Dendritic cell treated with granulocyte-macrophage colony-stimulating factor and Interleukin-4, amounts not matched to agents 40 ng/mL and 50 ng/mL, for 4 days (primary cell): ENCODE results near the gene SELENOO.

Source experiments
- H3K27ac Mint-ChIP-seq: one replicate; pipeline ENCODE4 v1.8.0; 2022; ENCODE audit warnings: mild to moderate bottlenecking, mixed read lengths
- H3K27me3 Mint-ChIP-seq: one replicate; pipeline ENCODE4 v1.8.0; 2022; ENCODE audit warnings: mild to moderate bottlenecking, mixed read lengths
- H3K36me3 Mint-ChIP-seq: one replicate; pipeline ENCODE4 v1.8.0; 2022; ENCODE audit warnings: low read depth, mixed read lengths
- H3K4me1 Mint-ChIP-seq: one replicate; pipeline ENCODE4 v1.8.0; 2022; ENCODE audit warnings: low read depth, mixed read lengths
- H3K4me3 Mint-ChIP-seq: one replicate; pipeline ENCODE4 v1.8.0; 2022; ENCODE audit warnings: mild to moderate bottlenecking, moderate library complexity, mixed read lengths
- H3K9me3 Mint-ChIP-seq: one replicate; pipeline ENCODE4 v1.8.0; 2022; ENCODE audit warnings: mixed read lengths
- intact Hi-C: fragments of 100-400 bp; cut with micrococcal nuclease; formaldehyde crosslinking; loops from one replicate; pipeline ENCODE4 v1.15.0; 2022

SELENOO gene

GRCh38 chr22:50186181-50186714, 14.6 kb upstream of the SELENOO start:
- no peaks in the 10 kb centered on the region for H3K9me3 Mint-ChIP-seq
- peaks cover 61% of the 10 kb centered on the region for H3K4me1 Mint-ChIP-seq
- H3K27ac Mint-ChIP-seq: peak overlapping the region; percentile 76
- peaks cover 40% of the 10 kb centered on the region for H3K36me3 Mint-ChIP-seq
- intact Hi-C loops: no loop called here
- peak overlapping the region; percentile 84 for H3K4me3 Mint-ChIP-seq
- H3K27me3 Mint-ChIP-seq: no peaks in the 10 kb centered on the region

- no peaks in the 10 kb centered on the region for H3K27me3 Mint-ChIP-seq
- H3K4me1 Mint-ChIP-seq: peaks cover 68% of the 10 kb centered on the region
- peaks cover 47% of the 10 kb centered on the region for H3K36me3 Mint-ChIP-seq
- peak overlapping the region; percentile 84 for H3K4me3 Mint-ChIP-seq
- H3K27ac Mint-ChIP-seq: peak overlapping the region; percentile 76
- no peaks in the 10 kb centered on the region for H3K9me3 Mint-ChIP-seq
- intact Hi-C loops: no loop called here
Measured at GRCh38 chr22:50186761-50187523, 13.9 kb upstream of the SELENOO start.

- Mint-ChIP-seq H3K9me3 (no peaks in the 10 kb centered on the region), H3K36me3 (peaks cover 61% of the 10 kb centered on the region), H3K27ac (no peak overlapping the region), H3K27me3 (no peaks in the 10 kb centered on the region), H3K4me3 (no peak overlapping the region), H3K4me1 (peaks cover 75% of the 10 kb centered on the region)
- intact Hi-C loops: no loop called here
Measured at GRCh38 chr22:50188356-50188755, 12.5 kb upstream of the SELENOO start.

GRCh38 chr22:50189184-50189848, 11.5 kb upstream of the SELENOO start:
- Mint-ChIP-seq H3K27me3 (no peaks in the 10 kb centered on the region), H3K4me1 (peaks cover 72% of the 10 kb centered on the region)
- intact Hi-C loops: no loop called here

GRCh38 chr22:50189849-50190181, 11.0 kb upstream of the SELENOO start:
- Mint-ChIP-seq H3K9me3 (no peaks in the 10 kb centered on the region), H3K4me1 (peaks cover 71% of the 10 kb centered on the region), H3K27me3 (no peaks in the 10 kb centered on the region), H3K27ac (peak overlapping the region; percentile 95), H3K4me3 (peak overlapping the region; percentile 83), H3K36me3 (peaks cover 75% of the 10 kb centered on the region)
- intact Hi-C loops: loop anchor here (5.0 kb wide), 1 partner anchor 43 kb away; no protein-coding TSS in a partner anchor

More at GRCh38 chr22:50189184-50189848, 11.5 kb upstream of the SELENOO start:
- Mint-ChIP-seq H3K27ac (peak overlapping the region; percentile 95), H3K9me3 (no peaks in the 10 kb centered on the region), H3K4me3 (peak overlapping the region; percentile 57), H3K36me3 (peaks cover 70% of the 10 kb centered on the region)

DNA sequence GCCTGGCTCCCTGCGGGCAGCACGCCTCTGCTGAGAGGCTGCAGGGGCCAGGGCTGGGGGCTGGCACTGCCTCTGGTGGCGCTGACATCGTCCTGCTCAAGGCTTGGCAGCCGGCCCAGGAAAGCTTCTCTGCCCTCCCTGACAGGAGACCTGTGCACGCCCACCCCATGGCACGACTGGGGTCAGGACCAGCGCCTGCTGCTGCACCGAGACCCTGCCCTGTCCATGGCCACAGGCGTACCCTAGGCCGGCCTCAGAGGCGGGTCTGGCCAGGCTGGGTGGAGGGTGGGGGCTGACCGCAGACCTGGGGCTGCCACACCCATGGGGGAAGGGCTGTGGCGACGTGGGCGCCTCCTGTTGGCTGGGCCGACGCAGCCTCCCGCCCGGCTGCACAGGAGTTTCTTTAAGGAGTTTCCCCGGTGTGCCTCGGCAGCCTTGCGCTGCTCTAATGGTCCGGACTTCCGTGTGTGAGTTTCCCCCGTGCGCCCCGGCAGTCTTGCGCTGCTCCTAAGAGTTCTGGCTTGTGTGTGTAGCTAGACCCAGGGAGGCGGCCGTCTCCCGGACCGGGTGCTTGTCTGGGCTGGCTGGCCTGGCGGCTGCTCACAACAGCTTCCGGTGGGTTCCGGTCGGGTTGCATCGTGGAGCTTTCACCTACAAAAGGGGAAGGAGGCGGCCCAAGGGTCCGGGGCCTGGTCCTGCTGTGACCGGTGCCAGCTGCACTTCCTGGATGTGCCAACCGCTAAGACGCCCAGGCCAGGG, 10.4 kb upstream of the SELENOO start:
- intact Hi-C loops: loop anchor here (5.0 kb wide), 1 partner anchor 43 kb away; no protein-coding TSS in a partner anchor
- peaks cover 76% of the 10 kb centered on the region for H3K4me1 Mint-ChIP-seq
- H3K4me3 Mint-ChIP-seq: peak overlapping the region; percentile 83

DNA sequence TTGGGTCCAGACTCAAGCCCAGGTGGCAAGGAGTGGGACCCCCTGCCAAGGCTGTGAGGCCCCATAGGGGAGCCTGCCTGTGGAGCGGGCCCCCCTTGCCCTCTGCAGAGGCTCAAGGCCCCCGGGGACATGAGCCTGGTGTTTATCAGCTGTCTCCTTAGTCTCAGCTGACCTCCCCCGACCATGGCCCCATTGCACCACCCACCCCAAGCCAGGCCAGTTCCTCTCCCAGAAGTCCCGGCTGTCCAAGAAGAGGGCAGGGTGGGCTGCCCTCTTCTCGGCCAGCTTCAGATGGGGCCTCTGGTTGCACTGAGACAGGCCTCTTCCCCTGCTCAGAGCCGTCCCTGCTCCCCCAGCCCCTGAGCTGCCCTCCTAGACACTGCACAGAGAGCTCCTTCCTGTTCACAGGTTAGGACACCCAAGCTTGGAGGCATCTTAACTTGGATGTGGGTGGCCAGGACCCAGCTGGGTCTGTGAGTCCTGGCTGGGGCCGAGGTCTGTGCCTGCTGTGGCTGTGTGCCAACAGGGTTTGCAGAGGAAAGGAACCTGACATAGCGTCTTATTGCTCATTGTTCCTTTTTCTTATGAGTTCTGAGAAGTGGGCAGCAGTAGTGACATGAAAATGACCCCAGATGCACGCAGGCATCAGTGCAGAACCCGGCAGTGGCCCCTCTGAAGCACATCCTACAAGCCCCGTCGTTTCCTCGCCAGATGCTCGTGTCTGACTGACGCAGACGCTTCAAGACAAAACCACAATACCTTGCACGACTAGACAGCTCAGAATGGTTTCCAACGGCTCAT, 9.7 kb upstream of the SELENOO start:
- H3K27me3 Mint-ChIP-seq: no peaks in the 10 kb centered on the region
- peaks cover 76% of the 10 kb centered on the region for H3K4me1 Mint-ChIP-seq
- intact Hi-C loops: loop anchor here (5.0 kb wide), 1 partner anchor 44 kb away; no protein-coding TSS in a partner anchor
- H3K4me3 Mint-ChIP-seq: peak overlapping the region; percentile 83
- H3K9me3 Mint-ChIP-seq: no peaks in the 10 kb centered on the region
- peaks cover 89% of the 10 kb centered on the region for H3K36me3 Mint-ChIP-seq
- peak overlapping the region; percentile 95 for H3K27ac Mint-ChIP-seq

More for the DNA sequence above, 10.4 kb upstream of the SELENOO start:
- Mint-ChIP-seq H3K36me3 (peaks cover 81% of the 10 kb centered on the region), H3K27ac (peak overlapping the region; percentile 95), H3K27me3 (no peaks in the 10 kb centered on the region), H3K9me3 (no peaks in the 10 kb centered on the region)

DNA sequence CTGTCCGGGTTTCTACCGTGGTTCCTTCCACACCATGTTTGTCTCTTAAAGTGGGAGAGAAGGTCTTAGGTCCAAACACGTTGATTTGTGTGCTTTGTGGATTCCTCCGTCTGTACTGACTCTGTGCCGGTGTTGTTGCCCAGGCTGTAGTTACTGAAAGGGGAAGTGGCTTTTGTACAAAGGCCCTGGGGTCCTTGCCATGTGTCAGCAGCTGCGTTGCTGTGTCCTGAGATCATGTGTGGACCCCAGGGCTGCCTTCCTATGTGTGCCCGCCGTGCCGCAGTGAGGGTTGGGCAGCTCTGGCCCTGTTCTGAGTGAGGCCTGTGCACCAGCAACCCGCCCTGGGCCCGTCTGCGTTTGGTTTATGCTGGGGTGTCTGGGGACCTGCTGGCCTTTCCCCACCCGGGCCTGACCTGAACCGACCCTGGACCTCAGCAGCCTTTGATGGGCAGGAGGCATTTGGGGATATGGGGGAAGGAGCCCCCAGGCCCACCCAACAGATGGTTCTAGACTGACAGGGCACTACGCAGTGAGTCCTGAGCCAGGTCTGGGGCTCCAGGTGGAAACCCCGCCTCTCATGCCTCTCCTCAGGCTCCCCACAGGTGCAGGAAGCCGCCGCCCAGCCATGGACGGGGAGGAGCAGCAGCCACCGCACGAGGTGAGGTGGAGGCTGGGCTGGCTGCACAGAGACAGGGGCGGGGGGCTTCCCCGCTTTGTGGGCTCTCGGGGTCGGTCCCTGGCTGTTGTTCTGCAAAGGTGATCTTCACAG, 8.2 kb upstream of the SELENOO start:
- intact Hi-C loops: loop anchor here (5.0 kb wide), 1 partner anchor 45 kb away; no protein-coding TSS in a partner anchor

DNA sequence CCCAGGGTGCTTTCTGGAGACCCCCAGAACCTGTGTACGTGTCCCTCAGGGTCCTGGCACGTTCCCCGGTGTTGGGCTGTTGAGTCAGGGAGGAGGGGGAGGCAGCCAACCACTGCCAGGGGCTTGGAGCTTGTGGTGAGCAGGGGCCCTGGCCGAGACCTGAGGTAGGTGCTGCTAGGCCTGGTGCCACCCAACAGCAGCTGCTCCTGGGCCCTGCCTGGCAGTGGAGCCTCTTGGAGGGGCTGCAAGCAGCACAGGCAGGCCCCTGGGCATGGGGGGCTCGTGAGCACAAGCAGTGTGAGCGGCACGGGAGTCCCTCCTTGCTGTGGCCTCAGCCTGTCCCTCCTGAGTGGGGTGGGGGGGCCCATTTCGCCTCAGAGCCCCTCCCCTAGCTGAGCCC, 7.2 kb upstream of the SELENOO start:
- Mint-ChIP-seq H3K27ac (peak overlapping the region; percentile 56), H3K4me3 (no peak overlapping the region), H3K9me3 (no peaks in the 10 kb centered on the region), H3K27me3 (no peaks in the 10 kb centered on the region), H3K36me3 (peaks cover 94% of the 10 kb centered on the region), H3K4me1 (peaks cover 55% of the 10 kb centered on the region)
- intact Hi-C loops: loop anchor here (5.0 kb wide), 1 partner anchor 46 kb away; no protein-coding TSS in a partner anchor

More for the DNA sequence above, 8.2 kb upstream of the SELENOO start:
- Mint-ChIP-seq H3K4me3 (peak overlapping the region; percentile 83), H3K36me3 (peaks cover 94% of the 10 kb centered on the region), H3K27ac (peak overlapping the region; percentile 95), H3K27me3 (no peaks in the 10 kb centered on the region), H3K4me1 (peaks cover 65% of the 10 kb centered on the region), H3K9me3 (no peaks in the 10 kb centered on the region)

GRCh38 chr22:50194037-50194805, 6.6 kb upstream of the SELENOO start:
- Mint-ChIP-seq H3K27ac (peak overlapping the region; percentile 56), H3K9me3 (no peaks in the 10 kb centered on the region), H3K27me3 (no peaks in the 10 kb centered on the region), H3K4me3 (no peak overlapping the region), H3K36me3 (peaks cover 94% of the 10 kb centered on the region), H3K4me1 (peaks cover 50% of the 10 kb centered on the region)
- intact Hi-C loops: loop anchor here (5.0 kb wide), 1 partner anchor 47 kb away; no protein-coding TSS in a partner anchor

- Mint-ChIP-seq H3K4me1 (peaks cover 44% of the 10 kb centered on the region), H3K4me3 (no peak overlapping the region), H3K27ac (peak overlapping the region; percentile 22), H3K9me3 (no peaks in the 10 kb centered on the region), H3K36me3 (peaks cover 88% of the 10 kb centered on the region), H3K27me3 (no peaks in the 10 kb centered on the region)
- intact Hi-C loops: no loop called here
Measured at GRCh38 chr22:50196256-50196655, 4.6 kb upstream of the SELENOO start.
